GM21515 (cell line): ENCODE data around the gene KCTD18.

Experiments
- ATAC-seq: cut with Tn5 transposase; IDR thresholded peaks from one replicate; pipeline ENCODE4 v1.9.1; 2021; ENCODE audit not compliant: unreplicated experiment

KCTD18 gene

DNA sequence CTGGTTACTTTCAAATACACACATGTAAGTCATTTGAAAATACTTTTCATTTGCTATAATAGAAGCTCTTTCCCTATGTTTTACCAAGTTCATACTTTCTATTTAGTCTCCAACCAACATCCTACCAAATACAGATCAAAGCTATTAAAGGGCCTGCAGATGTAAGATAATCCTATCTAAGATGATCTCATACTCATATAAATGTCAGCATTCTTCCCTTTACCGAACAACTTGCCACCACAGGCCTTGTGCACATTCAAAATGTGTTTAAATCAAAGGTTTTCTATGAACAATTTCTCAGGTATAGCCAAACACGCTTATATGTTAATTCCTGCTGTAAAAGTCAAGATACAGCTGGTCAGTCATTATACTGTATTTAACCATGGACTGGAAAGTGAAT is 23.3 kb downstream of the KCTD18 start:
- ATAC-seq = no peak

DNA sequence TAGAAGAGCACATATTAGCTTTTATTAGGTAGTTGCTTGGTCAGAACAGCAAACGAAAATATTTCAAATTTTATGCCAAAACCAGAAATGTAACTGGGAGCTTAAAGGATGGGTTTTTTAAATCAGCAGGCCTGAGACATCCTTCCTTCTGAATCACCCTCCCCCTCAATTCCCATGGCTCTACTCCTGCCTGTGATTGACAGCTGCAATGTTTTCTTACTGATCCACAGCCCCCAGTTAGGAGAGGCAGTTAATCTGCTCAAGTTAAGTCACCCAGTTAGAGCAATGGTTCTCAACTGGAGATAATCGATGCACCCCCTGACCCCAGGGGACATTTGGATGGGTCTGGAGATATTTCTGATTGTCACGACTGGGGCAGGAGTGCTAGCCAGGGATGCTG is 24.9 kb downstream of the KCTD18 start:
- no peak for ATAC-seq

DNA sequence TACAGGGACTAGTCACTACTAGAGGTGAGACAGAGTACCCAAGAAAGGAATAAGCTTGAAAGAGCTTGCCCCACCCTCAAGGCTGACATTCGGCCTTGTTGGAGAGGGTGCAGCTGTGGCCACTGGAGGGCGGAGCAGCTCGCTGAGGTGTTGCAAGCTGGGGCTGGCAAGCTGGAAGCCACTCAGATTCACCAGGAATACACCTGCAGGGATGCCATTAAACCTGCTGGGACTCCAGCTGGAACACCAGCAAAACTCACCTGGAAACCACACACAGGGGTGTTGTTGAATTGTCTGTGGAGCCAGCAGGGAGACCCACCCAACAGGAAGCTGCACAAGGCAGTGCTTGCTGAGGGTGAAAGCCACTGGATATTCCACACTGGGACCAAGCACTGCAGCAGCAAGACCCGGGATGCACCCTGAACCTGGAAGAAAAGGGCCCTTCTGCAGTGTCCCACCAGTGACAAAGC is 26.1 kb downstream of the KCTD18 start:
- peak; percentile 57 for ATAC-seq

DNA sequence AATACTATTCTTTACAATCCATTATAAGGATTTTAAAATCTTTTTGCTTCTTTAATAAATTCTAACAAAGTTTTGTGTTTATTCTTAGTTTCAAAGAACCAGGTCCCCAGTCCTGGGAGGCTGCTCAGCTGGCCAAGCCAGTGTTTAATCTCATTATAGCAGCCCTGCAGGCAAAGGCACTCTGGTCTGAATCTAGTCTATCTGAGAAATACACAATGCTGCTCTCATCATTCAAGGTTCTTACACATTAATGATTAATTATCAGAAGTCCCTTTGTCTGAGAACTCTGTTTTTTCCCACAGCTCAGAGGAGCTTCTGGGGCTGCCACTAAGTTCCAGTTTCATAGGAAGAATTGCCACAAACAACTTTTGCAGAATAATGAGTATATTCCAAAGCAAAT is 27.7 kb downstream of the KCTD18 start:
- no peak for ATAC-seq

DNA sequence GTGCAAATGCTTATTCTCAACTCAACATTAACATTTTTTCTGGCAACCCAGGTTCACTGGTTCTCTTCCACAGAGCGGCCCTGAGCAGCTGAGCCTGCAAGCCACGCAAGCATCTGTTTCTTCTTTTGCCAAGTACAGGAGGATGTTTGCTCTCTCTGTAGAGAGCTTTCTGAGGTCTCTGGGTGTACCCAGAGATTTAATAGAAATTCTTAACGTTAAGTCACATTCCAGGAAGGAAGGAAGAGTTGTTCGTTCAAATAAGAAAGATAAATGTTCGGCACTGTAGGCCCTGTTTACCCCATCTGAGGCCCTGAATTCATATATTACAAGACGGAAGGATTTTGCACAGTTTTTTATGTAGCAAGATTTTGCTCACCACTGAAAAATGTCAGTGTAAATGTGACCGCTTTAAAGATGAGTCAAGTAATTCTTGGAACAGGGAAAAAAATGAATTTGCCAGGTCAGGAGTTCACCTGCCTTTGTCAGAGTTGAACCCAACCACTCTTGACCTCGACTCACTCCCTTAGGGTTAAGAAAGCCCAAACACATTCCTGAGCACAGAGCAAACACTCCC is 30.1 kb downstream of the KCTD18 start:
- ATAC-seq = no peak

DNA sequence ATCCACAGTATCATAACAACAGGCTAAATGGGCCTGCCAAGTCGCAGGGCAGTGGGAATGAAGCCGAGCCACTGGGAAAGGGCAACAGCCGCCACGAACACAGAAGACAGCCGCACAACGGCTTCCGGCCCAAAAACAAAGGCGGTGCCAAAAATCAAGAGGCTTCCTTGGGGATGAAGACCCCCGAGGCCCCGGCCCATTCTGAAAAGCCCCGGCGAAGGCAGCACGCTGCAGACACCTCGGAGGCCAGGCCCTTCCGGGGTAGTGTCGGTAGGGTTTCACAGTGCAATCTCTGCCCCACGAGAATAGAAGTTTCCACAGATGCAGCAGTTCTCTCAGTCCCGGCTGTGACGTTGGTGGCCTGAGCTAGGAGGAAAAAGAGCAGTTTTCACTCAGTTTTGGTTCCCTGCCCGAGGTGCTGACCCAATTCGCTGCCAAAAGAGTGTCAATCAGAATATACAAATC is 32.2 kb downstream of the KCTD18 start:
- no peak for ATAC-seq

DNA sequence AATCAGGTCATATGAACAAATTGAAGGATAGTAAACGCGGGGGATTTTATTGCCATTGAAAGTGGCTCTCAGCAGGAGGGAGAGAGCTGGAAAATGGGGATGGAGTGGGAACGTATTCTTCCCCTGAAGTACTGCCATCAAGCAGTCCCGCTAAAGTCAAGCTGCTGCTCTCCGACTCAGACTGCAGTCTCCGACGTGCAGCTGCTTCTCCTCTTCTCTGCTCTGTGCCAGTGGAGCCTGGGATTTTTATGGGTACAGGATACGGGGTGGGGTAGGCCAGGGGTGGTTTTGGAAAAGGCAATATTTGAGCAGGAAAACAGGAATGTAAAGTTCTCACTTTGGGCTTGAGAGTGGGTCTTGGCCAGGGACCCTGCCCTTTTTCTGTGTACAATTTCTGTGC is 33.0 kb downstream of the KCTD18 start:
- no peak for ATAC-seq

DNA sequence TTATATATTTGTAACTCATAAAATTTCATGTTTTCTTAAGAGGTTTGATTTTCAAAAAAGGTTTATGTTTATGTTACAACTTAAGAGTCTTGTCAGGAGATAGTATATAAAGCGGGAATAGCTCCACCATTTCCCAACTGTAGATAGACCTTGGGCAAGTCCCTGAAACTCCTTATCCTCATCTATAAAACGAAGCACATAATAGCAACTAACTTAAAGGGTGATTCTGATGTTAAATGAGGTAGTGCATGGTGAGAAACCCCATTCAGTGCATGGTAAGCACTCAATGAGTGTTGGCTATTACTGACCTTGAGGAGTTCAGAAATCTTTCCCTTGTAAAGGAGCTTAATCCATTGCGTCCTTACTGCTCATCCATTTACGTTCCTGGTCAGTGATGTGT is 34.1 kb downstream of the KCTD18 start:
- ATAC-seq = no peak

DNA sequence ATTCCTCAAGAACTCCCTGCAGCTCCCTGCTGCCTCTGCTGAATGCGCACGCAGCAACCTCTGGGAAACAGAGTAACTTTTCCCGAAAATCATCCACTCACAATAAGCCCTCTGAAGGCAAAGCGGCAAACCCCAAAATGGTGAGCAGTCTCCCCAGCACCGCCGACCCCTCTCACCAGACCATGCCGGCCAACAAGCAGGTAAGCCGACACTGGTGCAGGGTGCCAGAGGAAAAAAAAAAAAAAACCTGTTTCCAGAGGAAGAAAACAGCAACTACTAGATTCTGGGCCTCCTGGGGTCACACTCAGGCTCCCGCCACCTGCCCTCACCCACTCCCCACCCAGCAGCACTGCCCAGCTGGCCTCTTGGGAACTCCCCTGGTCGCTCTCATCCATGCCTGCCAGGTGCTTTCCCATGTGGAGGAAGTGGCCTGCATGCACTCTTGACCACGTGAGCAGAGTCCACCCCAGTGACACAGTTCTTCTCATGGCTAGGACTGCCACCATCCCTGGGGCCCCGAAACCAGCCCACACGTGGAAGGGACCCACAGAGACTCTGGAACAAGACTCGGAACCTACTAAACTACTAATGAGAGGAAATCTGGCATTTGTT is 36.9 kb downstream of the KCTD18 start:
- no peak for ATAC-seq

DNA sequence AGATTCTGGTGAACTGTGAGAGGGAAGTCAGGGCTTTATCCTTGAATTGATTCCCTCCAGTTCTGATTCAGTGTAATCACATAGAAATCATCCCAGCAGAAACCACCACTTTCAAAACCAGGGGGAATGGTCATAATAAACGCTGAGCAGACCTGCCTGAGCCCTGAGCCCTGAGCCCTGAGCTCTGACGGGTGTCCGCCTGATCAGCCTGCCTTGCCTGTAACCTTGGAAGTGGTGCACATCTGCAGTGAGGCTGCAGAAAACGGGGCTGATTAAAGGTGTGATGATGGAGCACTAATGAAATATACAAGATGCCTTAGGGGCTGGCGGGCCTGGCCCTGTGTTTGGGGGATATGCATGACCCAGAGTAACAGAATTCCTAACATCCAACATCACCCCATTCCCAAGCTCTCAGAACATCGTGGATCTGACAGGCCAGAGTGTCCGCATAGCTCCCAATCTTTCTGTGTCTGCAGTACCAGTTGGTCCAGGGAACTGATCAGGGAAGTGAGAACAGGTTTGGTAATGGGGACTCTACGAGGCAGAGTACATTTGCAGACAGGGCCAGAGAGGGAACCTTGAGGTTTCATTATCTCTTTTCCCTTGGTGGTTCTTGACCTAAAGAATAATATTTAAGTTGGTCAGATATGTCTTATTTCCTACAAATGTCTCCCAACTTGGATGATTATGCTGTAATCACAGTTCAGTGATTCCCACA is 37.8 kb downstream of the KCTD18 start:
- peak; percentile 34 for ATAC-seq

DNA sequence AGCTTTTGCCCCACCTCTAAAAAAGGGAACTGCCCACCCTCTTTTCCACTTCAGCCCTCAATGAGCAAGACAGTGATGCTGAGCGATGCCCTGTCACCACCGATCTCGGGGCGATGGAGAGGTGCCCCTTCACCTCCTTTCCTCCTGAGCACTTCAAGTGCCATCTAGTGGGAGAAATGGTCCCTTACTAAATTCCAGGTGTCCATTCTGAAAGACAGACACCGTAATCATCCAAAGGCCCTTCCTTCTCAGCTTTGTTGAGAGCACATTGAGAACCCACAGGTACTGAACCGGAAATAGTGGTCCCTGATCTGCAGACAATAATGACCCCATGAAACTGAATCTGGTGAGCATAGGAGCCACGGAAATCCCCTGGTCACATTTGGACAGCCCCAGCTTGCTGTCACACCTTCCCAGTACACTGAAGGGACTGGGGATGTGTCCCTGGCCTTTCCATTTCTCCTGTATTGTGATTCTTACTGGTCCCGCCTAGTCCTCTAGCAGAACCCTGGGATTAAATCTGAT is 38.5 kb downstream of the KCTD18 start:
- ATAC-seq = peak; percentile 71

DNA sequence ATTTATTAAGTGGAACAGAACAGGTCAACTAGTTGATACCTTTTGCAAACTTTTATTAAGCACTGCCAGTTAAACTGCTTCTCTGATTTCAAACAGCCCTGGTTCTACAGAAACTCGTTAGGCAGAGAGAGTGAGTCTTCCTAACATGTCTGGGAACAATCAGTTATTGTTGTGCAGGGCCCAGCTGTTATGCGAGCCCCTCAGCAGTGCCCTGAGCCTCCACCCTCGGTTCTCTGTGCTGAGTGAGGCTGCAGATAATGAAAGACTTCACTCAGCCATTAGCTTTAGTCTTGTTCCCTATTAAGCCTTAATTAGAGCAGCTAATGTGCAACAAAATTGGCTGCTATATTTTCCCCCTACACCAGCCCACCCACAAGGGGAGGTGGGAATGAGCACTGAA is 39.6 kb downstream of the KCTD18 start:
- no peak for ATAC-seq

DNA sequence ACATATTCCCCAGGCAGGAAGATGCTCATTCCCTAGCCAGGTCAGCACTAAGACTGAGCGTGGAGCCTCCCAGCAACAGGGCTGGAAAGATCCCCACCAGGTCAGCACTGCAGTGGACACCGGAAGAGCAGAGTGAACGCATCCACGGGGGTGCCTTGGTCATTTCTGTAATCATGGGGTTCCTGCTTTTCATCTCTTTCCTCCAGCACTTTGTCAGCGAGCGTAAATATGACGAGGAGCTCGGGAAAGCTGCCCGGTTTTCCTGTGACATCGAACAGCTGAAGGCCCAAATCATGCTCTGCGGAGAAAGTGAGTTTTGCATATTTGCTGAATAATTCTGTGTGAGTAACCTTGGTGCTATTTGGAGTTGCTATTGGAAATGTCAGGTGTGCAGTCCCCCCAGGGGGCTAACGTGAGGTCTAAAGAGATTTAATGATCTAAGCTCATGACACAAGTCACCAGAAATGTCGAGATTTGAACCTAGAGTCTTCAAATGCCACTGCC is 40.1 kb downstream of the KCTD18 start:
- ATAC-seq = no peak

DNA sequence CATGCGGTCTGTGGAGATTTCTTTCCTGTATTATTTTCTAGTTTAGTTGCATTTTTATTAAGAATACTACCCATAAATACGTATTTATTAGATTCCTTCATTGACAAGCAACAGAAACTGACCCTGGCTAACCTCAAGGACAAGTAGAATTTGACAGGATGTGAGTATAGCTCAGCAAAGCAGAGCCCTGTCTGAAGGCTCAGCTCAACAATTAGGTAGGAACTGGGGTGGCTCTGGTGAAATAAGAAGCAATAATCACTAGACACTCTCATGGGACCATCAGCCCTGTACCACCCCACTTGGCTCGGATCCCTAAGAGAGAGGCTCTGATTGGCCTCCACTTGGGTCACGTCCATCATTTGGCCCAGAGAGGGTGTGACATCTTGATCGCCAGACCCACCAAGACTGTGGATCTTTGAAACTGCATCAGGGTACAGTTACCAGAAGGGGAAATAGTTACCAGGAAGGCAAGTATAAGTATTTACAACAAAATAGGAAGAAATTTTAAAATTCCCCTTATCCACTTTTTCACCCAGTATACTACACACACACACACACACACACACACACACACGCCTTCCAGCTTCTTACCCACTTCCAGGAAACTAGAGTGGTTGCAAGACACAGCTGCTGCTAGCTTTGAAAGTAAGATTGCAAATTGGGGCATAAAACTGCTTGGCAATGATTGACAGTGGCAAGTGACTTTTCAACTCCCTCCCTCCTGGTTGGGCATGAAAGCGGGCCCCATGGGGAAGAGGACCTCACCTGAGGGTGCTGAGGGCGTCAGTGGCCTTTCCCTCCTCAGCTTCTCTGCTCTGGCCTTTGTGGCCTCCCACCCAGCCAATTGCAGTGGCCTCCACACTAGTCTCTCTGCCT is 41.8 kb downstream of the KCTD18 start:
- no peak for ATAC-seq

DNA sequence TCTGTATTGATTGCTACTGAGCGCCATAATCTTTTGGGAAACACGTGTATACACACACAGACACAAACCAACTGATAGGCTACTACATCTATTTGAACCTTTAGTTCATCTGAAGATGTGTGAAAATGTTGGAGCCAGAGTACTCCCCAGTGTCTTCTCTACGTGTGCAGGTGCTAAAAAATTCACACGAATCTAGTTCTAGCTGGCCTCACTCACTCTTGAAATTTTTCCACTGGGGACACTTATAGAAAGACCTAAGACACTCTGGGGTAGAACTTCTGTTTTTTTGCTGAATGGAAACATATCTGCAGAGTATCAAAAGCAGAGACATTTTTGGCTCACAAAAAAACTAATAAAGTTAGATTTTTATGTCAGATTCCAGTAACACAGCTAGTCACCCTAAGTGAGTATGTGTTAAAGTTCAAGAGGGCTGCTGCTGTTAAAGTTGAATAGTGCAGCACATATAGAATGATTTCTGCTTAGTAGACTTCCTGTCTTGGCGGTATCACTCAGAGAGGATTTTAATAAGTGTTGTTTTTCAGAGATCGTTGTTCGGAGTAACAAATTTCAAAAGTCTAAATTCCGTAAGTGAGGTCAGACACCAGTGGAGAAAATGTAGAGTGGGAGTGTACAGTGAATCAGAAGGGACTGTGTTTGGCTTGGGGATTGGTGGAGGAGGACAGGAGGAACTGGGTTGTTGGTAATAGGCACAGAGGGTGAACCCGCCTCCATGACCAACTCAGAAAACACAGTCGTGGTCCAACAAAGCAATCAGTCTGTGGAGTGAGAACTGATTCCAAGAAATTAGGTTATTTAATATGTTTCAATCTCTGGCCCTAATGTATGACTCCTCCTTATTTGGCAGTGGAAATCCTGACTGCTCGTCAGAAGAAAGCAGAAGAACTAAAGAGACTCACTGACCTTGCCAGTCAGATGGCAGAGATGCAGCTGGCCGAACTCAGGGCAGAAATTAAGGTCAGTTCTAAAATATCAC is 43.1 kb downstream of the KCTD18 start:
- ATAC-seq = no peak

DNA sequence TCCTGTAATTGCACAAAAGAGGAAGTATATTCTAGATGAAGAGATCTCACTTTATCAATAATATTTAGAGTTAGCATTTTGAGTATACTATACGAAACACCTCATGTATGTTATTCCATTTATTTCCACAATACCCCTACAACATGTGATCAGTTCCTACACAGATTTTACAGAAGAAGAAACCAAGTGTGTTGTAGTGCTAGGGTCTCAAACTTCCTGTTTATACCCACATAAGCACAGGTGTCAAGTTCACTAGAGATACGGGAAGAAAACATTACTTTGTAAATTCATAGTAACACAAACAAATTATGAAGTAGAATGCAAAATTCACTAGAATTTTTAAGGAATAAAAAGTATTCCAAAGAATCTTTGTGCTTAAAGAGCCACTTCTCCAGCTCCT is 46.4 kb downstream of the KCTD18 start:
- ATAC-seq = no peak

DNA sequence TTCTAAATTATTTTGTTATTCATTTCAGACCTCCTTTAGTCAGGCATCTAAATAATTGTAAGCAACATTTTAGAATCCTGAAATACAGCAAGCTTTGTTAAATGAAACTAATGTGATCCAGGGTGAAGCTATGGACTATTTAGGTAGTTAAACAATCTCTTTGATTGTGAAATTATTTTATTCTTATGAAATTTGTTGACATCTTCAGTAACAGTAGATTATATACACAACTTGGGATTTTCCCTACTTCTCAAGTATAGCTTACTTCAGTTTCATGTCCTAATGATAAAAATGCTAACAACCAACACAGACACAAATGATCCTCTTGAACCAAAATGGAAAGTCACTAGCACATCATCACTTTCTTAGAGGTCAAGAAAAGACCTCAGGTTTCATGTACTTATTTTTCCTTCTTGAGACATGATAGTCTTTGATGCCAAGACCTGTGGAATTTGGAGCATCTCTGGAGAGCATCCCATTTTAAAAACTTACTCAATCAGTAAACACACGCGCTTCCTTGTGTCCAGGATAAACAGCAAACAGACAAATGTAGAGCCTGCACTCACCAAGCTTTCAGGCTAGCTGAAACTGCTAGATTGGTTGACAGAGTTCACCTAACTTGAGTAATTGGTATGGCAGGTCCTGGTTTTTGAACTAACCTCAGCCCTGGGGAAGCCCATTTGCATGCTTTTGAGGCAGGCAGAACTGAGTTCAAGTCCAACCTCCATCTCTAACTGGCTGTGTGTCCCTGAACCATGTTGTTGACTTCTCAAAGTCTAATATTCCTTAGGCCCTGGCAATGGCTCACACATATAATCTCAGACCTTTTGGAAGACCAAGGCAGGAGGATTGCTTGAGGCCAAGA is 47.8 kb downstream of the KCTD18 start:
- ATAC-seq = no peak

DNA sequence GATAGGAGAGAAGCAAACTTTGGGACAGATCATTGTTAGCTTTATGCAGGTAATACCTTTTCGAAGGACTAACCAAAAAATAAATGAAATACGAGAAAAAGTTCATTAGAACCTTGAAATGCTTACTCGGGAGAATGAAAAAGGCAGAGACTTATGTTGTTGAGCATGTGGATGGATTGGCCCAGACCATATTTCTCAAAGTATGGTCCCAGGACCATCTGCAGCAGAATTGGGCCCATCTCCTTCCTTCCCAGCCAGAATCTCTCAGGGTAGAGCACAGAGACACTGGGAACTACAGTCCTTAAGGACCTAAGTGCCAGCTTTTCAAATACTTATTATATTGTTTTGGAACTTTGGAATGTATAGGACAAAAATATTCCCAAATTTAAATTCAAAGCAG is 50.8 kb downstream of the KCTD18 start:
- ATAC-seq = no peak

DNA sequence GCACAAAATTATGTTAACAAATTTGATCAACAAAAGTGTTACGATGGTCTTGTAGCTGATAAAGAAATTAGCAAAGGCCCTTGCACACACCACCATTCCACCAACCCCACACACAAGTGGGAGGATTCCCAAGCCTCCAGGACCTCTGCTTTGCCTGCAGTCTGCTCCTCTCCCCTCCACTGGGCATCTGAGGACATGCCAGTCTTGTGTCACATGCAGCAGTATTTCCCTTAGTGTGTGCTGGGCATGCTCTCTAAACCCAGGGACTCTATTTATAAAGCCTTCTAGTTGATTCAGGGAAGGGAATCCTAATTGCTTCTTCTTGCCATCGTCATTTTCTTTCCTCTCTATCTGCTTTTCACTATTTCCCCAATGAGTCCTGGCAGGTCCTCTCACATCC is 53.3 kb downstream of the KCTD18 start:
- no peak for ATAC-seq
